ENCODE measurements around the gene TGDS. TPM values are rescaled to one million over a fixed set of nuclear protein-coding genes. Genes with fewer than 3 reads are reported as not detected.
"Not testable (repeated sequence)": the region's sequence is repeated elsewhere in the genome, so short reads cannot be mapped to it uniquely, and the experiment has no call there.

TGDS gene, protein sequence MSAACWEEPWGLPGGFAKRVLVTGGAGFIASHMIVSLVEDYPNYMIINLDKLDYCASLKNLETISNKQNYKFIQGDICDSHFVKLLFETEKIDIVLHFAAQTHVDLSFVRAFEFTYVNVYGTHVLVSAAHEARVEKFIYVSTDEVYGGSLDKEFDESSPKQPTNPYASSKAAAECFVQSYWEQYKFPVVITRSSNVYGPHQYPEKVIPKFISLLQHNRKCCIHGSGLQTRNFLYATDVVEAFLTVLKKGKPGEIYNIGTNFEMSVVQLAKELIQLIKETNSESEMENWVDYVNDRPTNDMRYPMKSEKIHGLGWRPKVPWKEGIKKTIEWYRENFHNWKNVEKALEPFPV
- 10 to 100 TPM; 14.0 to 15.5 TPM for total RNA-seq

DNA sequence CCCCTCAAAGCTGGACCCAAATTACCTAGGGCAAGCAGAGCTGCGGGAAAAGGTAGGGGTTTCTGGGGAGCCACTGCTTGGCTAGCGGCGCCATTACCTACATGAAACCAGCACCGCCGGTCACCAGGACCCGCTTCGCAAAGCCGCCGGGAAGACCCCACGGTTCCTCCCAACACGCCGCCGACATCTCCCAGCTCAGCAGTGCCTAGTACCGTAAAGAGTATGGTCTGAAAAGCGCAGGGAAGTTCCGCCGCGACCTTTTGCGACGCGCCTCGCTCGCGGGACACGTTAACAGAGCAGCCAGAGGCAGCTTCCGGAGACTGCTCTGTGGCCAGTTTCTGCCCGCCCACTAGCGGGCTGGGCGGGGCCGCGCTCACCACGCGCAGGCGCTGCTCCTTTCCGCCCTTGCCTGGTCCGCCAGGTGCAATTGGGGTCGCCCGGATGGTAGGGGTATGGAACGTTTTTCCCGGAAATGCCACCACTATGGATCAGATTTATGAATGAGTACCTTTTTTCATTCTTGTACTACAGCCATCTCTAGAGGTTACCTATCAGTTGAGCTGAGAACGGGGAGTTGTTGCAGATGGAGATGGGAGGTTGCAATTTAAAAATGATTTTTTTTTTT is at the start of gene TGDS:
TGDS (minus strand) TSS at position 203 of the 625 bp plus-strand sequence; CDS start at position 187, 16 bp downstream.
- no peaks in the 10 kb centered on the region for H3K27me3 Mint-ChIP-seq (ENCODE audit: low read depth)
- peaks cover 5% of the 10 kb centered on the region for H3K9me3 Mint-ChIP-seq
- H3K4me3 Mint-ChIP-seq = peak within 1 kb of the TSS; percentile 92
- H3K36me3 Mint-ChIP-seq (ENCODE audit: low read depth) = peaks cover 18% of the 10 kb centered on the region
- H3K4me1 Mint-ChIP-seq (ENCODE audit: low read depth) = peaks cover 32% of the 10 kb centered on the region
- intact Hi-C loops (cut with micrococcal nuclease) = loop anchor here (1.0 kb wide), 2 partner anchors 47 to 177 kb away; no protein-coding TSS in a partner anchor
- peak within 1 kb of the TSS; percentile 88 for H3K27ac Mint-ChIP-seq
- CTCF ChIA-PET = interaction anchor here (0.7 to 1.9 kb wide), 7 partner anchors 9 to 47 kb away, joined by 3 to 9 read pairs (median 4); no protein-coding TSS in a partner anchor
- peak; percentile 92 for DNase-seq

DNA sequence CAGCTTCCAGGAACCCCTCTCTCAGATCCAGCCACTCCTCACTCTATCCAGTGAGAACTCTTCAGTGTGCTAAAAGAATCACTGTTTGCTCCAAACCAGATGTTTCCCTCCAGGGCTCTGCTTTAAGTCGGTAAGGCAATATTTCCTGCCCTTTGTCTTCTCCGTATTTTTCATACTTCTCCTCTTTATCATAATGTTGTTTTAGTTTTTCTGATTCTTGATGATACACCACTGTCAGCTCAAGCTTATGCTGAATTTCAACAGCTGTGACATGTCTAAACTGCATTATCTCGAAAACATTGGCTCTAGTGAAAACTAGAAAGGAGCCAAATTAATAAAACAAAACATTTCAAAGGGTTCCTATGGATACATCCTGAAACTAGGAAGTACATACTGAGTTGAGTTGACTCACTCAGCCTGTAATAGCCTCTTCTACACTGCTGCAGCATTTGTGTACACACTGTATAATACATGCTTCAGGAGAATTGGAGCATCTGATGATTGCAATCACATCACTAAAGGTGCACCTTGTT is 45.5 kb upstream of the TGDS start:
- Mint-ChIP-seq H3K4me3 (no peak overlapping the region), H3K27me3 (ENCODE audit: low read depth) (peaks cover 3% of the 10 kb centered on the region), H3K4me1 (ENCODE audit: low read depth) (peaks cover 5% of the 10 kb centered on the region), H3K36me3 (ENCODE audit: low read depth) (no peaks in the 10 kb centered on the region), H3K9me3 (peaks cover 7% of the 10 kb centered on the region), H3K27ac (no peak overlapping the region)
- intact Hi-C loops (cut with micrococcal nuclease) = no loop called here
- no peak for DNase-seq
- CTCF ChIA-PET = no interaction called here

DNA sequence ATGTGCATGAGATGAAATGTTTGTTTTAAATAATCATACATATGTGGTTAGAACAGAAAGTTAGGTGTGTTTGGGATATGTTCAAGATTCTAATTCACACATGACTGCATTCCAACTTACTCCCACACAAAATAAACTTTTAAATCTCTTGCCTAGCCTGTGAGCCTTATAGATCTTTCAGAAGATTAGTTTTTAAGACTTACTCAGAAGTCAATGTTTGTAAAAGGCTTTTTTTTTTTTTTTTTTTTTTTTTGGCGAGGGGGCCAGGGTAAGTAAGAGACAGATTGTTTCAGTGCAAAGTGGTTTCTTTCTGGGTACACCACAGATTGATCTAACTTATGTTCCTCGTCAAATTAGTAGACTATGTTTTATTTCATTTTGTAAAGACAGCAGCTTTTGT is 44.8 kb upstream of the TGDS start:
- H3K9me3 Mint-ChIP-seq = peaks cover 10% of the 10 kb centered on the region
- H3K4me1 Mint-ChIP-seq (ENCODE audit: low read depth) = peaks cover 11% of the 10 kb centered on the region
- no peak for DNase-seq
- CTCF ChIA-PET = no interaction called here
- no peak overlapping the region for H3K4me3 Mint-ChIP-seq
- no peak overlapping the region for H3K27ac Mint-ChIP-seq
- intact Hi-C loops (cut with micrococcal nuclease) = no loop called here
- H3K27me3 Mint-ChIP-seq (ENCODE audit: low read depth) = peaks cover 3% of the 10 kb centered on the region
- peaks cover 2% of the 10 kb centered on the region for H3K36me3 Mint-ChIP-seq (ENCODE audit: low read depth)

DNA sequence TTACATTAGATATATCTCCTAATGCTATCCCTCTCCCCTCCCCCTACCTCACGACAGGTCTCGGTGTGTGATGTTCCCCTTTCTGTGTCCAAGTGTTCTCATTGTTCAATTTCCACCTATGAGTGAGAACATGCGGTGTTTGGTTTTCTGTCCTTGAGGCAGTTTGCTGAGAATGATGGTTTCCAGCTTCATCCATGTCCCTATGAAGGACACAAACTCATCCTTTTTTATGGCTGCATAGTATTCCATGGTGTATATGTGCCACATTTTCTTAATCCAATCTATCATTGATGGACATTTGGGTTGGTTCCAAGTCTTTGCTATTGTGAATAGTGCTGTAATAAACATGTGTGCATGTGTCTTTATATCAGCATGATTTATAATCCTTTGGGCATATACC is 41.7 kb upstream of the TGDS start:
- not testable (repeated sequence) for H3K27me3 Mint-ChIP-seq (ENCODE audit: low read depth)

DNA sequence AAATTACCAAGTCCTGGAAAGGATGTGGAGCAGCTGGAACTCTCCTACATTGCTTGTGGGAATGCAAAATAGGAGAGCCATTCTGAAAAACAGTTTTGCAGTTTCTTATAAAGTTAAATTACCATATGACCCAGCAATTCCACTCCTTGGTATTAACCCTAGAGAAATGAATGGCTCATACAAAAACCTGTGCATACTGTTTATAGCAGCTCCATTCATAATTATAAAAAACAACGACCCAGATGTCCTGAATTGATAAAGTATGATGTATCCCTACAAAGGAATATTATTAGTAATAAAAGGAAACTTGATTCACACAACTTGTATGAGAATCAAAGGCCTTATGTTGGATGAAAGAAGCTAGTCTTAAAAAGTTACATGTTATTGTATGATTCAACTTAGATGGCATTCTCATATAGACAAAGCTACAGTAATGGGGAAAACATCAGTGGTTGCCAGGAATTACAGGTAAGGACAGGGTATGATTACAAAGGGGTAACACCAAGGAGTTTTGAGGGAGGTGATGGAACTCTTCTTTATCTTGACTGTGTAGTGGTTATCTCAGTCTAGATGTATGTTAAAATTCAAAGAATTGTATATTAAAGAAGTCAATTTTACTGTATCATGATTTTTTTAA is 41.1 kb upstream of the TGDS start:
- Mint-ChIP-seq H3K9me3 (peaks cover 12% of the 10 kb centered on the region), H3K4me1 (ENCODE audit: low read depth) (peaks cover 13% of the 10 kb centered on the region), H3K36me3 (ENCODE audit: low read depth) (peaks cover 19% of the 10 kb centered on the region), H3K27ac (no peak overlapping the region), H3K27me3 (ENCODE audit: low read depth) (peaks cover 3% of the 10 kb centered on the region), H3K4me3 (no peak overlapping the region)
- CTCF ChIA-PET = interaction anchor here (0.5 to 1.2 kb wide), 4 partner anchors 16 to 839 kb away, joined by 3 to 6 read pairs (median 3); no protein-coding TSS in a partner anchor
- intact Hi-C loops (cut with micrococcal nuclease) = no loop called here
- DNase-seq = no peak

More for the DNA sequence above, 41.7 kb upstream of the TGDS start:
- intact Hi-C loops (cut with micrococcal nuclease); DNase-seq; H3K27ac Mint-ChIP-seq; H3K4me3 Mint-ChIP-seq: not testable (repeated sequence)
- CTCF ChIA-PET = interaction anchor here (0.5 kb wide), 1 partner anchor 763 kb away, joined by 3 read pairs; no protein-coding TSS in a partner anchor
- Mint-ChIP-seq H3K4me1 (ENCODE audit: low read depth) (peaks cover 13% of the 10 kb centered on the region), H3K9me3 (peaks cover 12% of the 10 kb centered on the region), H3K36me3 (ENCODE audit: low read depth) (peaks cover 15% of the 10 kb centered on the region)

DNA sequence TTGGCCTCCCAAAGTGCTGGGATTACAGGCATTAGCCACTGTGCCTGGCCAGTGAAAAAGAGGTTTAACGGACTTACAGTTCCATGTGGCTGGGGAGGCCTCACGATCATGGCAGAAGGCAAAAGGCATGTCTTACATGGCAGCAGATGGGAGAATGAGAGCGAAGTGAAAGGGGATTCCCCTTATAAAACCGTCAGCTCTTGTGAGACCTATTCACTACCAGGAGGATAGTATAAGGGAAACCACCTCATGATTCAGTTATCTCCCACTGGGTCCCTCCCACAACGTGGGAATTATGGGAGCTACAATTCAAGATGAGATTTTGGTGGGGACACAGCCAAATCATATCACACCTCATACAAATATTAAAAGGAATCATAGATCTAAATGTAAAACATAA is 40.1 kb upstream of the TGDS start:
- intact Hi-C loops (cut with micrococcal nuclease); H3K27ac Mint-ChIP-seq; H3K4me3 Mint-ChIP-seq; DNase-seq; H3K27me3 Mint-ChIP-seq (ENCODE audit: low read depth): not testable (repeated sequence)
- CTCF ChIA-PET = interaction anchor here (1.0 to 1.2 kb wide), 2 partner anchors 15 to 38 kb away, joined by 3 to 6 read pairs; no protein-coding TSS in a partner anchor
- peaks cover 12% of the 10 kb centered on the region for H3K9me3 Mint-ChIP-seq
- peaks cover 25% of the 10 kb centered on the region for H3K36me3 Mint-ChIP-seq (ENCODE audit: low read depth)
- peaks cover 13% of the 10 kb centered on the region for H3K4me1 Mint-ChIP-seq (ENCODE audit: low read depth)

DNA sequence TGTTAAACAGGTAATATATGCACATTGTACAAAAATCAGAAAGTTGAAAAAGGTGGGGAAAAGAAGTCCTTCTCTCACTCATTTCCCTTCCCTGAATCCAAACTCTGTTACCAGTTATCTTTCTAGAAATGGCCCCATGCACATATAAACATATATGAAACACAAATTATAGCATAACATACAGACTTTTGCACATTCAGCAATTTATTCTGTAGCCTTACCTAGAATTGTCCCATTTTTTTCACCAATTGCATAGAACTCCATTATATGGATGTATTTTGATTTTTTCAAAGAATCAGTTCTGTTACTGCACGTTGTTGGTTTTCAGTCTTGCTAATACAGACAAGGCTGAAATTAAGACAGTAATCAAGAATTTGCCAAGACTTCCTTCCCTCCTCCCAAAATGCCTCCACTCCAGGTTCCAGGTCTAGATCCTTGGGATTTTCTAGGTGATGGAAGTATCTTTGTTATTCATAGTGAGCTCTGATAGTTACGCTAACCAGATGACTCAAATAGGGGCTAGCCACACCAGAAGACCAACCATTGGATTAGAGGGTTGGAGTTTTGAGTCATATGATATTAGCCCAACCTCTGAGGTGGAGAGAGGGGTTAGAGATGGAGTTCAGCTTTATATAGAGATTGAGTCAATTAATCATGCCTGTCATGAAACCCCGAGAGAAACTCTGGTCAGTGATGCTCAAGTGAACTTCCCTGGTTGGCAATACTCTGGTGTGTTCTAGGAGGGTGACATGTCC is 36.5 kb upstream of the TGDS start:
- peaks cover 7% of the 10 kb centered on the region for H3K9me3 Mint-ChIP-seq
- H3K27ac Mint-ChIP-seq = no peak overlapping the region

DNA sequence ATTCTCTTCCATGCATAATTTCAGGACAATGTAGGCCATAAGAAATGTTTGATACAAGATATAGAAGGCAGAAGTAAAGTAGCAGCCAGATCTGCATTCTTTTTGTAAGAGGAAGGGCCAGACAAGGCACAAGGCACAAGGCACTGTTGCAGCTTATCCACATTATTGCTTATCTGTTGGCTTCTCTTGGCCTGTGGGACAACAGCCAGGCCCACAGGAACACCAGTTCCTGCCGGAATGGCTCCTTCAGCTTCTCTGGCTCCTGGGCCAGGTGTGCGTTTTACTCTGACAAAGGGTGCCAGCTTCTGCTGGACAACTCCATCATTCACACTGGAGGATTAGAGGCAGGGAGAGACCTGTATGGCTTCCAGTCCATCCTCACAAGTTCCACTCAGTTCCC is 34.9 kb upstream of the TGDS start:
- Mint-ChIP-seq H3K4me1 (ENCODE audit: low read depth) (peaks cover 2% of the 10 kb centered on the region), H3K36me3 (ENCODE audit: low read depth) (peaks cover 41% of the 10 kb centered on the region), H3K27ac (no peak overlapping the region), H3K4me3 (no peak overlapping the region), H3K9me3 (peaks cover 3% of the 10 kb centered on the region), H3K27me3 (ENCODE audit: low read depth) (no peaks in the 10 kb centered on the region)
- no peak for DNase-seq
- CTCF ChIA-PET = no interaction called here
- intact Hi-C loops (cut with micrococcal nuclease) = no loop called here

More for the DNA sequence above, 36.5 kb upstream of the TGDS start:
- intact Hi-C loops (cut with micrococcal nuclease) = no loop called here
- H3K4me3 Mint-ChIP-seq = no peak overlapping the region
- H3K36me3 Mint-ChIP-seq (ENCODE audit: low read depth) = peaks cover 41% of the 10 kb centered on the region
- H3K27me3 Mint-ChIP-seq (ENCODE audit: low read depth) = no peaks in the 10 kb centered on the region
- CTCF ChIA-PET = no interaction called here
- peaks cover 11% of the 10 kb centered on the region for H3K4me1 Mint-ChIP-seq (ENCODE audit: low read depth)
- DNase-seq = no peak

DNA sequence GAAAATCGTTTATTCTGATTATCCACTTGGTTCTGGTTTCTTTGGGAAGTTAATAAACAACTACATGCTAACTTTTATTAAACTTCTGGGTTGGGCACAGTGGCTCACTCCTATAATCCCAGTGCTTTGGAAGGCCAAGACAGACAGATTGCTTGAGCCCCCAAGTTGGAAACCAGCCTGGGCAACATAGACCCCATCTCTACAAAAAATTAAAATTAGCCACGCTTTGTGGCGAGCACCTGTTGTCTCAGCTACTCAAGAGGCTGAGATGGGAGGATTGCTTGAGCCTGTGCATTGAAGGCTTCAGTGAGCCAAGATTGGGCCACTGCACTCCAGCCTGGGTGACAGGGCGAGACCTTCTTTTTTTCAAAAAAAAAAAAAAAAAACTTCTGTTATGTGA is 27.4 kb upstream of the TGDS start:
- intact Hi-C loops (cut with micrococcal nuclease) = no loop called here
- CTCF ChIA-PET = no interaction called here

DNA sequence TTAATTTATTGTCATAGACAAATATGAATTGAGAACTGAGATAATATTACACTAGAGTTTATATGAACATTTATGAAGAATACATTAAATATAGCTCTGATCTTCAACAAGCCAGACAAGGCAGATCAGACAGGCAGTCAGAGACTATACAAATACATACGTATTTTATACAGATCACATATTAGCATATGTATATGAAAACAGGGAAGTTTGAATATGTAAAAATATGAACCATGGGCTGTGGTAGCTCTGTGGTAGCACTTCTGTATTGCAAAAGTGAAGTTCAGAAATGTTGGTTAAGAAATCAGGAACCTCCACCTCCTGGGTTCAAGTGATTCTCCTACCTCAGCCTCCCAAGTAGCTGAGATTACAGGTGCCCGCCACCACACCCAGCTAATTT is 26.4 kb upstream of the TGDS start:
- intact Hi-C loops (cut with micrococcal nuclease) = no loop called here
- CTCF ChIA-PET = interaction anchor here (0.6 to 7.8 kb wide), 3 partner anchors 38 to 188 kb away, joined by 3 to 141 read pairs (median 9); no protein-coding TSS in a partner anchor
- Mint-ChIP-seq H3K27me3 (ENCODE audit: low read depth) (no peaks in the 10 kb centered on the region), H3K4me1 (ENCODE audit: low read depth) (no peaks in the 10 kb centered on the region), H3K9me3 (no peaks in the 10 kb centered on the region), H3K4me3 (no peak overlapping the region), H3K36me3 (ENCODE audit: low read depth) (peaks cover 30% of the 10 kb centered on the region), H3K27ac (no peak overlapping the region)
- DNase-seq = no peak

More for the DNA sequence above, 27.4 kb upstream of the TGDS start:
- Mint-ChIP-seq H3K9me3 (no peaks in the 10 kb centered on the region), H3K4me3 (no peak overlapping the region), H3K36me3 (ENCODE audit: low read depth) (peaks cover 28% of the 10 kb centered on the region), H3K4me1 (ENCODE audit: low read depth) (no peaks in the 10 kb centered on the region), H3K27ac (no peak overlapping the region), H3K27me3 (ENCODE audit: low read depth) (no peaks in the 10 kb centered on the region)
- no peak for DNase-seq

DNA sequence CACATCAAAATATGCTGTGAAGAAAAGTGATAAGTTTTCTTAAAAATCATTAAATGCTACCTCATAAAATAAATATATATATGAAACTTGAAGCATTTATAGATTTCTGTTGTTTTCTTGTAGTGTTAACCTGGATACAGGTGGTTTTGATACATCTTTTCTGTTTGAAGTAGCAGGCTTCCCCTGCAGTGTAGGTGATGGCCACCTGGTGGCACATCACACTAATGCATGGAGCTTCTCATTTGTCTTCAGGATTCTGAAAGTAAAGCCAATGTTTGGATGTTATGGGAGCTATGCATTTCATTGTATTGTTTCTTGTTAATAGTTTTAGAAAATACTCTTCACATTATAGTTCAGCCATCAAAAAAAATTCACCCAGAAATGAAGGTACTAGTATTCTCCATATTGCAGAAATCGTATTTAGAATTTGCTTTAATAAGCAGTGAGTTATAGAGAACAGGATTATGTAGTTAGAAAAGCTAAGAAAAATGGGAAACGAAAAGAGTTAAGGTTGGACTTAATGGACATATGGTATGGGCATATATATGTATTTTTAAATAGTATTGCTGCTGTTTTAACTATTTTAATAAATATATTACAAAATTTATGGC is 24.4 kb upstream of the TGDS start:
- CTCF ChIA-PET = interaction anchor here (0.6 to 7.8 kb wide), 19 partner anchors 9 to 806 kb away, joined by 3 to 141 read pairs (median 4); partner anchors contain the start of gene TGDS

More for the DNA sequence above, 24.4 kb upstream of the TGDS start:
- H3K4me3 Mint-ChIP-seq = no peak overlapping the region
- H3K36me3 Mint-ChIP-seq (ENCODE audit: low read depth) = peaks cover 25% of the 10 kb centered on the region
- H3K9me3 Mint-ChIP-seq = no peaks in the 10 kb centered on the region
- no peaks in the 10 kb centered on the region for H3K27me3 Mint-ChIP-seq (ENCODE audit: low read depth)
- peaks cover 7% of the 10 kb centered on the region for H3K4me1 Mint-ChIP-seq (ENCODE audit: low read depth)
- intact Hi-C loops (cut with micrococcal nuclease) = loop anchor here (1.0 kb wide), 1 partner anchor 536 kb away; no protein-coding TSS in a partner anchor
- DNase-seq = peak; percentile 41
- no peak overlapping the region for H3K27ac Mint-ChIP-seq
